Stimulated activated CD4-positive, alpha-beta T cell treated with anti-CD3 and anti-CD28 coated beads, Interleukin-15, amount 100 ng/mL, for 24 hours (primary cell): ENCODE data around the gene RNF215.

Source experiments
- DNase-seq: peaks from one replicate; pipeline ENCODE4 v3.0.0-alpha.2; 2020

Gene RNF215

GRCh38 chr22:30393885-30394284, 6.7 kb upstream of the RNF215 start:
- no peak for DNase-seq

- DNase-seq = no peak
These were observed 6.1 kb upstream of the RNF215 start for GRCh38 chr22:30393322-30393680.

DNA sequence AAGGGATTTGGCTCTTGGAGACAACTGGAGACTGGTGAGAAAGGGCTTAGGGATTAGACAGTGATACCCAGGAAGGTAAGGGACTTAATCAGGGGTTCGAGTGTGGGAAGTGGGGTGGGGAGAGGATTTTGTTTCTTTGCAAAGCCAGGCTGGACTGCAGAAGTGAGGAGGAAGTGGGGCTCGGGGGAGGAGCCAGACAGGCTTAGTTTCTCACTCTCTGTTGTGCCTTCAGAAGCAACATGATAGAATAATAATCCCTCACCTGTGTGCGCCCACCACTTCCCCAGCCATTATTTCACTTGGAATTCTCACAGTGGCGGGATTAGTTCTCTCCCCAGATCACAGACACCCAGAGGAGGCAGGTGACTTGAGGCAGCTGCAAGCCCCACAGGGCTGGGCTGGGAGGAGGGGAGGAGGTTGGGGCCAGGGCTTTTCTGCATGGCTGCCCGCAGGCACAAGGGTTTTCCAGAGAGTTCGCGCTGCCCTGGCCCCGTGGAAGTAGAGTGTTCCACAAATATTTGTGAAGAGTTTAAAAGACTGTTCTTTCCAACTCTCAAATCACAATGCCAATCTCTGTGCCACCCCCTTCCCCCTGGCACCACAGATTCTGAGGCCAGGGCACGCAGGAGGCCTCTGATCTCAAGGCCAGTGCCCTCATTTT, 5.6 kb upstream of the RNF215 start:
- no peak for DNase-seq

DNA sequence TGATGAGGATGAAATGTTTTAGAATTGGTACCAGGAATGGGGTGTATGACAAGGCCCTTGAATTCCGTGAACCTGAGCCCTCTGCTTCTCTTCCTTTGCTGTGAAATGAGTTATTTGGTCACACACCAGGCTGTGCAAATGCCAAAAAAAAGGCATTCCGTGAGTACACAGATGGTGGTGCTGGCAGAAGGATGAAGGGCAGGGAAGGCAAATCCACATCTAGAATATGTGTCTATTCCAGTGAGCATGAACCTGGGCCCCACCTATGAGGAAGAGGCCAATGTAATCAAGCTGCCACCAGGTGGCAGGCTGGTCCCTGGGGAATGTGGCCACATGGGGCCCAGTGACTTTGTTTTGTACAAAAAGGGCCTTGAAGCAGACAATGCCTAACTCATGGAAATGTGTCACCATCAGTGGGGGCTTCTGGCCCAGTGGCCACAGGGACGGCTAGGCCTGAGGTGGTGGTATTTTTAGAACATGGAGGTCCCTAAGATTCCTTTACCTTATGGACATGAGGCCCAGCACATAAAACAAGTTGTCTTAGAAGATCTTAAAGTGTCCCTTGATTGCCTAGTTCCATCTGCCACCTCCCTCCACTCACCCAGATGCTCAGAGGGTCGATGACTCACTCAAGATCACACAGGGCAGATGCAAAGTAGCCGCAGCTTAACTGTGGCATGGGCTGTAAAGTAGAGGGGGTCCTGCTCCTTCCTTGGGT, 3.9 kb upstream of the RNF215 start:
- DNase-seq = peak; percentile 87

GRCh38 chr22:30386608-30386959, 627 bp downstream of the RNF215 start:
- DNase-seq = no peak

DNA sequence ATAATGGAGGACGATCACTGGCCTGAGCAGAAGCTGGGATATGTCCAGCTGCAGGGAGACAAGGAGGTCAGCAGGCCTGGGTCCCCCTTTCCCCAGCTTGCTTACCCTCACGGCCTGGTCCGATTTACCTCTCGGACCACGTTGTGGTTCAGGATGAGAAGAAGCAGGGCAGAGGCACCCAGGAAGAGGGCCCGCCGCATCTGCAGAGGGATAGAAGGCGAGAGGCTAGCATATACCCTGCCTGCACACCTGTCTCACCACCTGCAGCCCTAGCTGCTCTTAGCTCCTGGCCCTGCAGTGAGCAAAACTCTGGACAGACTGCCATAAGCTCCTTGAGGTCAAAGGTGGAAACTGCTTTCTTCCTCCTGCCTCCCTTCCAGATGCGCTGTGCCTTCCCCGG, 1.3 kb downstream of the RNF215 start:
- DNase-seq = no peak

DNA sequence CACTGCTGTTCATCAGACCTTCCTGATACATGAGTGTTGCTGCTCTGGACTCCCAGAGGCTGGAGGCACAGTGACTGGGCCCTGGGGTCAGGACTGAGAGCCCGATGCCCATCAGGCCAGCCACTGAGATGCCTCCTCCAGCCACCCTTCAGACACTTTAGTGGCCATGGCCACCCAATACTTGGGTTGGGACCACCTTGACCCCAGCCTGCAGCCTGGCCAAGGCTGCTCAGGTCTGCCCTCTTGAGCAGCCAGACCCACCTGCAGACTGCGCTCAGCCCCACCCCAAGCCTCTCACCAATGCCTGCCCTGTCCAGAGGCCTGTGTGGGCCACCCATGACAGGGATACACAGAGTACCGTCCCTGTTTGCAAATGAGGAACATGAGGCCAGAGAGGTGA, 4.2 kb downstream of the RNF215 start:
- DNase-seq = no peak

DNA sequence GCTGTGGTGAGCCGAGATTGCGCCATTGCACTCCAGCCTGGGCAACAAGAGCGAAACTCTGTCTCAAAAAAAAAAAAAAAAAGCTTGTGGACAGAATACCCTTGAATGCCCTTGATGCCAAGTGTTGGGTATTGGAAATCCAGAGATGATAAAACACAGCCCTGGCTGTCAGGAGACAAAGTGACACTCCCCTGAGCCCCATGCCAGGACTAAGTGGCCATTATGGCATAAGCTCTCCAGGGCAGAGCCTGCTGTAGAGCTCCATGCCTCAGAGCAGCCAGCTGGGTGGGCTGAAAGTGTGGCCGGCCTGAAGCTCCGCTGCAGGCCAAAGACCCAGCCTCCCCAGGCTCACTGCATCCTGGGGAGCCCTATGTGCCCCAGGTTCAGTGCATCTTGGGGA, 4.9 kb downstream of the RNF215 start:
- DNase-seq = no peak

GRCh38 chr22:30381264-30381663, 5.9 kb downstream of the RNF215 start:
- DNase-seq = no peak

DNA sequence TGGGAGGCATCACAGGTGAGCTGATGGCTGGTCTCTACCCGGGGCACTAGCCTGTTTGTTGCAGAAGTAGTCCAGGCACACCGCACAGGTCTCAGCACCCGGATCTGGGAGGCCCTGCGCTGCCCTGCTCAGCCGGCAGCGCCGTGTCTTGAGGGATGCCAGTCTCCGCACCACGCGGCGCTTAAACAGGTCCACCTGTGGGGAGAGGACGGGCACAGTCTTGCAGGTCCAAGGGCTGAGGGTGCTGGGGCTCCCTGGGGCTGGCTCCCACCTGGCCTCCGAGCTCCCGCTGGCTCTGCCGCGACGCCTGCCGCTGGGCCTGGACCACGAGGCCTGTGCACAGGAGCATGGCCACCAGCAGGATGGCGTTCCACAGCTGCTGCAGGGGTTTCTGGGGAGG, 7.2 kb downstream of the RNF215 start:
- no peak for DNase-seq

DNA sequence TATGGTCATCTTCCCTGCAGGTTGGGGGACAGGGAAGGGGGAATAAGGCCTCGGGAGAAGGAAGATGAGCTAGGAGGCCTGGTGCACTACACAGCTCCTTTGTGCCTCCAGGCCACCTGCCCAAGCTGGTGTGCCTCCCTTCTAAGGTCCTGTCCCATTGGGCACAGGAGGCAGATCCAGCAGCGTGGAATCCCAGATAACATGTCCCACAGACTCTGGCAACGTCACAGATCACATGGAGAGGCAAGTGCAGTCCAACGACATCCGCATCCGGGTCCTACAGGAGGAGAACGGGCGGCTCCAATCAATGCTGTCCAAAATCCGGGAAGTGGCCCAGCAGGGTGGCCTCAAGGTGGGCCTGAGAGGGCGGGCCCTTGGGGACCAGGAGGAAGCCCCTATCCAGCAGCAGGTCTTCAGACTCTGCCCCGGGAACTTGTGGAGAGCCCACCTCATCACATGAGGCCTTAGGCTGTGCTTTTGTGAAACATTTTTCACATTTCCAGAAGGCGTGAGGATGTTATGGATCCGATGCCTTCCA, 11.8 kb downstream of the RNF215 start:
- DNase-seq = no peak

DNA sequence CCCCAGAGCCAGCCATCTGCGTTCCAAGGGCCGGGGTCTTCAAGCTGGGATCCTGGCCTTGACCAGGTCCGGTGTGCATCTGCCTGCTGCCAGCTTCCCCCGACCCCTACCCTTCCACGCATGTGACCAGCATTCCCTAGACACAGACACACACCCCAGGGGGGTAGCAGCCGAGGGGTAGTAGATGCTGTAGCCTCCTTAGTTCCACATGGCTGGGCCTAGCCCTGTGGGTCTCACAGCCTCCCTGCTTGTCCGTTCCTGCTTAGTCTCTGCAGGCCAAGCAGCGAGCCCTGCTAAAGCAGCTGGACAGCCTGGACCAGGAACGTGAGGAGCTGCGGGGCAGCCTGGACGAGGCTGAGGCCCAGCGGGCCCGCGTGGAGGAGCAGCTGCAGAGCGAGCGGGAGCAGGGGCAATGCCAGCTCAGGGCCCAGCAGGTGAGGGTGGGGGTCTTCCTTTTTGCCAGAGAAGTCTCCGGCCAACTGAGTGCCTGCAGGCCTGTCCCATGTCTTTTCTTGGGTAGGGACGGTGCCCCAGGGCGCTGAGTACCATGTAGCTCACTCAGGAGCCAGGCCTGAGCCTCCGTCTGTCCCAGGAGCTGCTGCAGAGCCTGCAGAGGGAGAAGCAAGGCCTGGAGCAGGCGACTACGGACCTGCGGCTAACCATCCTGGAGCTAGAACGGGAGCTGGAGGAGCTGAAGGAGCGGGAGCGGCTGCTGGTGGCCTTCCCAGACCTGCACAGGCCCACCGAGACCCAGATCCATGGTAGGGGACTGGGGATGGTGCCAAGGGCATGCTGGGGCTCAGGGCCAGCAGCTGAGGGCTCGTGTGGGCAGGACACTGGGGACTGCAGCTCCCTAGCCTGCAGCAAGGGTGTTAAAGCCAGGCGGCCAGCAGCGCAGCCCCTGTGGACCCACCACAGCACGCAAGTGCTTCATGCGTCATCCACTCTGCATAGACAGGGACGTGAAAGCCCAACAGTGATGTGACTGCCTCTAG, 13.6 kb downstream of the RNF215 start:
- no peak for DNase-seq

- DNase-seq = no peak
These were observed 14.3 kb downstream of the RNF215 start for GRCh38 chr22:30372915-30373314.

GRCh38 chr22:30371981-30372380, 15.2 kb downstream of the RNF215 start:
- DNase-seq = no peak

DNA sequence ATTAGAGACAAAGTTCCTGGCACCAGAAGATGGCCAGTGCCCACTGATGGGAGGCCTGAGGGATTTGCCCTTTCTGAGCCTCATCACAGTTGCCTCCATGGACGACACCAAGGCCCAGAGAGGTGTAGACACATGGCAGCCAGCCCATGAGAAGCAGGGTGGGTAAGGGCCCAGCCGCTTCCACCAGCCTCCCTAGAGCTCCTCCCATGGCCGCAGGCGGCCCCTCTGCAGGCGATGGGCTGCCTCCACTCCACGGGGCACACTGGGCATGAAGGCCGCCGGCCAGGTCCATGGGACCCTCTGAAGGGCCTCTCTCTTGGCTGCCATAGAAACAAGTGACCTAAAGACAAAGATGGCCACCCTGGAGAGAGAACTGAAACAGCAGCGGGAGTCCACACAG, 15.9 kb downstream of the RNF215 start:
- no peak for DNase-seq

DNA sequence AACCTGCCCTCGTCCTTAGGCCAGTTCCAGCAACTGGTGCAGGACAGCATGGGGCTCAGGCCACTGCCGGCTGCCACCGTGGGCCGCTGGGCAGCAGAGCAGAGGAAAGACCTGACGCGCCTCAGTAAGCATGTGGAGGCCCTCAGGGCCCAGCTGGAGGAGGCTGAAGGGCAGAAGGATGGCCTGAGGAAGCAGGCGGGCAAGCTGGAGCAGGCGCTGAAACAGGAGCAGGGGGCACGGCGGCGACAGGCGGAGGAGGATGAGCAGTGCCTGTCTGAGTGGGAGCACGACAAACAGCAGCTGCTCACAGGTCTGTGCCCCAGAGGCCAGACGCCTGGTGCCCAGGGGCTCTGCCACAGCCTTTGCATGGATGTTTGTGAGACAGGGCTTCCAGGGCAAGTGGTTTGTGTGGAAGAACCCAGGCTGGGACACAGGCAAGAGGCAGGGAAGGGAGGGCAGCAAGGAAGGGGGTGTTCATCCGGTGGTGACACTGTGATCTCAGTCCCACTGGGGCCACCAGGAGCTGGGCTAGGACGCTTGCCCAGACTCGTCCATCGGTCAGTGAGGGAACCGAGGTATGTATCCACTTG, 16.5 kb downstream of the RNF215 start:
- DNase-seq = no peak

- DNase-seq = no peak
These were observed 18.8 kb downstream of the RNF215 start for GRCh38 chr22:30368420-30368819.

DNA sequence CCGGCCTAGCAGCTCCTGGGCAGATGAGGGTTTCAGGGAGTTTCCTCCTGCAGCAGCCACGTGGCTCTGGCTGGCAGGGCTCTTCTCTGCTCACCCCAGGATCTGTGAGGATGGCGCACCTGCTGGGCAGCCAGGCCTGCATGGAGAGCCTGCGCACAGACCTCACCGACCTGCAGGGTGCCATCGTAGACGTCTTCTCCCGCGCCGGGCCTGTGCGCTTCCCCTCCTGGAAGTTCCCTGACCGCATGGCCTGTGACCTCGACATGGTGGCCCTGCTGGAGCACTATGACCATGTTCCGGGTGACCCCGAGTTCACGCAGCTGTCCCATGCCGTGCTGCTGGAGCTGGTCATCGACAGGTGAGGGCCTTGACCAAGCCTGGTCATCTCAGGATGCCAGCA, 21.3 kb downstream of the RNF215 start:
- no peak for DNase-seq

- DNase-seq = no peak
These were observed 24.4 kb downstream of the RNF215 start for GRCh38 chr22:30362651-30363281.

DNA sequence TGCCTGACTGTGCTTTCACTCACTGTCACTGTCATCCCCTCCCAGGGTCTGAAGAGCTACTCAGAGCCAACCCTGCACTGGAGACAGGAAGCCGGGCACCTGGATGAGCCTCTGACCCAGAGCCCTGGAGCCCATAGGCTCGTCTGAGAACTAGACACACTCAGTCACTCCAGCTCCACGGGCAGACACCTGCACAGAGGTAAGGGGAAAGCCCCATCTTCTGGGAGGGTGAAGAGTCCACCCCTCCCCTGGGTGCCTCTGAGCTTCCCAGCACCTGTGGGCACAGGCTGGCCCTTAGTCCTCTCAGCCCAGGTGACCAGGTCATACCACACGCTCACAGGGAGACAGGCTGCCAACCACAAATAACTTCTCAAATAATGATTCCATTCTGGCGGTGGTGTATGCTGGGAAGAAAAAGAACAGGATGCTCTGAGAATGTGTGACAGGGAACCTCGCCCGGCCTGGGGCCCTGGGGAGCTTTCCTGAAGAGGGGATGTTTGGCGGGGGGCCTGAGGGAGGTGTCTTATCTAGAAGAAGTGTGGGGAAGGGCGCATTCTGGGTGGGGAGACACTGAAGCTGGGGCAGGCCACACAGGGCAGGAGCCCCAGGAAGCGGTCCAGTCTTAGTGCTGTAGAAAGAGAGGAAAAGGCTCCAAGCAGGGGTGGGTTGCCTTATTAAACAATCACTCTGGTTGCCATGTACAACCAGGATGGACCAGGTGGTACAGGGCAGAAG, 25.1 kb downstream of the RNF215 start:
- no peak for DNase-seq

GRCh38 chr22:30358541-30358940, 28.7 kb downstream of the RNF215 start:
- no peak for DNase-seq

DNA sequence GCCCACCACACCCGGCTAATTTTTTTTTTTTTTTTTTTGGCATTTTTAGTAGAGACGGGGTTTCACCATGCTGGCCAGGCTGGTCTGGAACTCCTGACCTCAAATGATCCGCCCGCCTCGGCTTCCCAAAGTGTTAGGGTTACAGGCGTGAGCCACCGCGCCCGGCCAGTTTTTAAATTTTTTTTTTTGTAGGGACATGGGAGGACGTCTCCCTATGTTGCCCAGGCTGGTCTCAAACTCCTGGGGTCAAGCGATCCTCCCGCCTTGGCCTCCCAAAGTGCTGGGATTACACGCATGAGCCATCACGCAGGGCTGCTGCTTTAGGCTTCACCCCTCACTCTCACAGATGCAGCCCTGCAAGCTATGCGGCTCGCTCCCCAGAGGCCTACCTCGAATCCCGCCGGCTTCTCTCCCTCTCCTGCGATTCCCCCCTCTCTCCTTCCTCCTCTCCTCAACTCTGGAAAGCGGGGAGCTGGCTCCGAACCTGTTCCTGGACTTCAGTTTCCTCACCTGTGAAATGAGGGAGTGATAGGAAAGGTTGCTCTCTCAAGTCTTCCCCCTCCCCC, 29.5 kb downstream of the RNF215 start:
- DNase-seq = no peak
